Measurements from ENCODE around the gene DERL3. TPM values are rescaled to one million over a fixed set of nuclear protein-coding genes. Genes with fewer than 3 reads are reported as not detected.
A peak's percentile ranks its signal among the peaks of the same experiment; 100 is the strongest.

Gene DERL3
- total RNA-seq, 1 donor from 2014 or later, result 1.1 TPM

GRCh38 chr22:23826510-23827350 lies 12.1 kb downstream of the DERL3 start:
- Histone ChIP-seq H3F3A (ENCODE audit: low read depth) (no peaks in the 10 kb centered on the region), H4K20me1 (ENCODE audit: low read depth) (peaks cover 11% of the 10 kb centered on the region), H2AFZ (replicated peaks) (no peak overlapping the region), H3K9me3 (ENCODE audit: low read depth) (no peaks in the 10 kb centered on the region), H3K4me2 (no peak overlapping the region), H3K27ac (no peak overlapping the region), H3K36me3 (no peaks in the 10 kb centered on the region), H3K27me3 (no peaks in the 10 kb centered on the region), H3K9ac (no peak overlapping the region), H3K4me1 (no peaks in the 10 kb centered on the region), H3K4me3 (no peak overlapping the region), H3K79me2 (ENCODE audit: low read depth) (peaks cover 12% of the 10 kb centered on the region)
- Mint-ChIP-seq H3K9me3 (no peaks in the 10 kb centered on the region), H3K27me3 (ENCODE audit: insufficient read depth, low read depth) (no peaks in the 10 kb centered on the region), H3K27ac (no peak overlapping the region), H3K36me3 (peaks cover 54% of the 10 kb centered on the region), H3K4me3 (no peak overlapping the region), H3K4me1 (peaks cover 2% of the 10 kb centered on the region)
- peak; percentile 1 for DNase-seq (ENCODE audit: low spot score)
- no peak for TF ChIP-seq CTCF (IDR thresholded peaks at IDR 0.05)
- no peak for TF ChIP-seq EZH2 (IDR thresholded peaks at IDR 0.05)
- no peak for TF ChIP-seq EZH2phosphoT487 (IDR thresholded peaks at IDR 0.05)

GRCh38 chr22:23825246-23825905 lies 13.4 kb downstream of the DERL3 start:
- Histone ChIP-seq H3K4me2 (no peak overlapping the region), H3K36me3 (no peaks in the 10 kb centered on the region), H2AFZ (replicated peaks) (no peak overlapping the region), H4K20me1 (ENCODE audit: low read depth) (no peaks in the 10 kb centered on the region), H3K4me3 (no peak overlapping the region), H3K79me2 (ENCODE audit: low read depth) (peaks cover 8% of the 10 kb centered on the region), H3K9me3 (ENCODE audit: low read depth) (no peaks in the 10 kb centered on the region), H3K27ac (peak overlapping the region; percentile 8), H3F3A (ENCODE audit: low read depth) (no peaks in the 10 kb centered on the region), H3K27me3 (no peaks in the 10 kb centered on the region), H3K4me1 (no peaks in the 10 kb centered on the region), H3K9ac (no peak overlapping the region)
- Mint-ChIP-seq H3K27ac (no peak overlapping the region), H3K9me3 (no peaks in the 10 kb centered on the region), H3K36me3 (peaks cover 57% of the 10 kb centered on the region), H3K4me3 (no peak overlapping the region), H3K4me1 (peaks cover 2% of the 10 kb centered on the region), H3K27me3 (ENCODE audit: insufficient read depth, low read depth) (no peaks in the 10 kb centered on the region)
- no peak for TF ChIP-seq EZH2 (IDR thresholded peaks at IDR 0.05)
- TF ChIP-seq EZH2phosphoT487 (IDR thresholded peaks at IDR 0.05), result no peak
- no peak for TF ChIP-seq CTCF (IDR thresholded peaks at IDR 0.05)
- DNase-seq (ENCODE audit: low spot score), result no peak

DNA sequence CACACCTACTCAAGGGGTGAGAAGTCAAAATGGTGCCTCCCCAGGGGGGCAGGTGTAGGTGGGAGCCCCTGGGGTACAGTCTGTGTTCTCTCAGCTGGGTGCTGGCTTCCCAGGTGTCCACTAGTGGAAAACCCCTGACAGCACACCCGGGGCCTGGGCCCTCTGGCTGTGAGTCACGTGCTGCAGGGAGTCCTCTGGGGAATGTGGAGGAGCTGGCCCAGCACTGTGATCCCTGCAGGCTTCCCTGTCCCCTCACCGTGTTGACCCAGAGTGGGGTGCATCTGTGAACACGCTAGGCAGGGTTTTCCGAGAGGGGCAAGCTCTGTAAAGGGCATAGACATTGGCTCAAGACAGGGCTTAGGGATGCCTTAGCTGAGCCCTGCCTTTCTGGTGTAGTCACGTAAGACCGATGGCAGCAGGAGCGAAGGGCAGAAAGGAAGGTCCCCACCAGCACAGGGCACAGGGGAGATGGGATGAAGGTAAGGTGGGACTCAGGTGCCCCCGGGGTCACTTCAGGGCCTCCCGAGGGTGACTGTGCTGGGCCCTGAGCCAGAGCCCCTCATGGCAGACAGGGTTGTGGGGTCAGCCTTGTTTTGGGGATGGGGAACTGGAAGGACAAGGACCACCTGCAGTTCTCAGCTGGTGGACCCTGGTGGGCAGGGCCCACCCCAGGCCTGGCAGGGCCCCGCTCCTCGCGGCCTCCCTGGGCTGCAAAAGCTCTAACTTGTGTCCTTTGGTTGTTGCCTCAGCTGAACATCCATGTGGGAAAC lies 14.1 kb downstream of the DERL3 start:
- H3K4me3 ChIP-seq, result no peak overlapping the region
- H3K36me3 ChIP-seq, result no peaks in the 10 kb centered on the region
- Mint-ChIP-seq H3K36me3 (peaks cover 55% of the 10 kb centered on the region), H3K4me3 (no peak overlapping the region), H3K9me3 (no peaks in the 10 kb centered on the region), H3K4me1 (peaks cover under 1% of the 10 kb centered on the region), H3K27ac (no peak overlapping the region), H3K27me3 (ENCODE audit: insufficient read depth, low read depth) (peaks cover 2% of the 10 kb centered on the region)
- H2AFZ ChIP-seq (replicated peaks), result no peak overlapping the region
- peaks cover 1% of the 10 kb centered on the region for H3K79me2 ChIP-seq (ENCODE audit: low read depth)
- H3K4me1 ChIP-seq, result no peaks in the 10 kb centered on the region
- no peaks in the 10 kb centered on the region for H3F3A ChIP-seq (ENCODE audit: low read depth)
- no peaks in the 10 kb centered on the region for H3K9me3 ChIP-seq (ENCODE audit: low read depth)
- H3K27me3 ChIP-seq, result no peaks in the 10 kb centered on the region
- DNase-seq (ENCODE audit: low spot score), result no peak
- H3K4me2 ChIP-seq, result no peak overlapping the region
- TF ChIP-seq EZH2 (IDR thresholded peaks at IDR 0.05), result no peak
- no peak for TF ChIP-seq EZH2phosphoT487 (IDR thresholded peaks at IDR 0.05)
- no peak for TF ChIP-seq CTCF (IDR thresholded peaks at IDR 0.05)
- H4K20me1 ChIP-seq (ENCODE audit: low read depth), result no peaks in the 10 kb centered on the region
- no peak overlapping the region for H3K9ac ChIP-seq
- no peak overlapping the region for H3K27ac ChIP-seq
